C4-2B (cell line): ENCODE data around the gene ABCB4.
"Not testable (repeated sequence)": the region's sequence is repeated elsewhere in the genome, so short reads cannot be mapped to it uniquely, and the experiment has no call there.

Experiments used
- H3K27ac ChIP-seq: fragments of 450-650 bp; 2 replicates; pipeline ENCODE4 v1.5.1; 2017
- ZFX ChIP-seq: fragments of 450-650 bp; IDR thresholded peaks from 2 replicates; pipeline ENCODE4 v1.6.1; 2017
- TF ChIP-seq, protein P1 (sequence below): fragments of 450-650 bp; conservative IDR thresholded peaks from 2 replicates; pipeline ENCODE4 v1.5.1; 2017; ENCODE audit warnings: mild to moderate bottlenecking

The ABCB4 gene

DNA sequence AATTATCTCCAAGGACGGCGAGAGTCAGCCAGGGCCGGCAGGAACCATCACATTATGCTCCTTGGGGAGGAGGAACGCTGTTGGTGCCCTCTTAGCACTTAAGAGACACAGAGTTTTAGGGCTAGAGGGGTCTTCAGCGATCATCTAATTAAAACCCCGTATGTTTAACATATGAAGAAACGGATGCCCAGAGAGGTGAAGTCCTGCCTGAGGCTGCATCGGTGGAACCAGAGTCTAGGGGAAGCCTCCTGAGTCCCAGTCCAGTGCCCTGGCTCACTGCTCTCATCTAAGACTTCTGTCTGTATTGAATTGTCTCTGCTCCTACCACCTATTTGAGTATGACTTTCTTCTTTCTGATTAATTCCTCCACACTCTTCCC is 688 bp upstream of the ABCB4 start:
- no peak for TF ChIP-seq ZFX
- TF ChIP-seq, protein P1, sequence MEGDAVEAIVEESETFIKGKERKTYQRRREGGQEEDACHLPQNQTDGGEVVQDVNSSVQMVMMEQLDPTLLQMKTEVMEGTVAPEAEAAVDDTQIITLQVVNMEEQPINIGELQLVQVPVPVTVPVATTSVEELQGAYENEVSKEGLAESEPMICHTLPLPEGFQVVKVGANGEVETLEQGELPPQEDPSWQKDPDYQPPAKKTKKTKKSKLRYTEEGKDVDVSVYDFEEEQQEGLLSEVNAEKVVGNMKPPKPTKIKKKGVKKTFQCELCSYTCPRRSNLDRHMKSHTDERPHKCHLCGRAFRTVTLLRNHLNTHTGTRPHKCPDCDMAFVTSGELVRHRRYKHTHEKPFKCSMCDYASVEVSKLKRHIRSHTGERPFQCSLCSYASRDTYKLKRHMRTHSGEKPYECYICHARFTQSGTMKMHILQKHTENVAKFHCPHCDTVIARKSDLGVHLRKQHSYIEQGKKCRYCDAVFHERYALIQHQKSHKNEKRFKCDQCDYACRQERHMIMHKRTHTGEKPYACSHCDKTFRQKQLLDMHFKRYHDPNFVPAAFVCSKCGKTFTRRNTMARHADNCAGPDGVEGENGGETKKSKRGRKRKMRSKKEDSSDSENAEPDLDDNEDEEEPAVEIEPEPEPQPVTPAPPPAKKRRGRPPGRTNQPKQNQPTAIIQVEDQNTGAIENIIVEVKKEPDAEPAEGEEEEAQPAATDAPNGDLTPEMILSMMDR, result no peak
- no peak overlapping the region for H3K27ac ChIP-seq

DNA sequence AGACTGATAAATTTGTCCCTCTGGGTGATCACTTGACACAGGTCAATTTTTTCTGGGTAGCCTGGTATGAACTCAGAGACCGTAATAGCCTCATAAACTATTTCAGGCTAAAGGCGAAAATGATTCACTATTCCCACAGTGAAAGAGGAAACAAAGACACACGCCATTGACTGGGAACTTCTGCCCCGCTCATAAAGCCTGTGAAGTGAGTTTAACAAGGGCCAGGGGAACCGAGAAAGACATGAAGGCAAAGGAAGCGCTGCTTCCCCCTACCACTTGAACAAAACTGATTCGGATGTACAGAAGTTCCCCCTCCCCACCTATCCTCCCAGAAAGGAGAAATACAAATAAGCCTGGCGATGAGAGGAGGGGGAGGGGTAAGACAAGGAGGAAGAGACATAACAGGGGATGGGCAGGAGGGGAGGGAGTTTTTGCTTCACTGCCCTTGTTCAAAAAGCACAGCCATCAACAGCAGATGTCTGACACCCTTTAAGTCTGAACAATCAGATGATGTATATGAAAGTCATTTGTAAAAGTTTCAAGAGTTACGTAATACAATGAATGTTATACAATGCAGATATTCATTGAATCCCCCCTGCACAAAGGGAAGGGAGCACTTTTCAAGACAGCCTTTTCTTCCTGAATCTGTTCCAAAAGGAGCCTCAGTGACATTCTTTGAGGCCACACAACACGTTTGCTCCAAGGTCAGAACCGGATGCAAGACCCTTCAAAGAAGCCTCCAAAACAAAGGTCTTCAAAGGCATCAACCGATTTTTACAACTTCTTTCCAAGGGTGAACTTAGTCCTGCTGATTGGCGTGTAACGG is 734 bp downstream of the ABCB4 start:
- no peak overlapping the region for H3K27ac ChIP-seq
- TF ChIP-seq, protein P1, result no peak

DNA sequence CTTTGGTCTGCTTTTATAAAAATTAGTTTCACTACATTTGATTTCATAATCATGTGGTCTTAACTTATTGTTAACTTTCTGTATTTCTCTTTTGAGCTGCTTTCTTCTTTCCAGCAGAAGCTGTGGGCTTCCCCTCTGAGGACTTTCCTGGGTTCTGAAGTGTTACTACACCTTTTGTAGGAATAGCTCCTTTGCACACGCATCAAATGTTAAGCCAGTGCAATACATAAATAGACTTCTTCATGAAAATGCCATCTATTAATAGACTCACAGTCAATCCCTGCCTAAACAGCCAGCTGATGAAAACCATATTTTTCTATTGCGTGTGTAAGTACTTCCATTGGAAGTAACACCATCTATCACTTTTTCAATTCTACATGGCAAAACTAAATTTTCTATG is 1.5 kb downstream of the ABCB4 start:
- no peak for TF ChIP-seq ZFX
- TF ChIP-seq, protein P1, result no peak
- H3K27ac ChIP-seq, result no peak overlapping the region

DNA sequence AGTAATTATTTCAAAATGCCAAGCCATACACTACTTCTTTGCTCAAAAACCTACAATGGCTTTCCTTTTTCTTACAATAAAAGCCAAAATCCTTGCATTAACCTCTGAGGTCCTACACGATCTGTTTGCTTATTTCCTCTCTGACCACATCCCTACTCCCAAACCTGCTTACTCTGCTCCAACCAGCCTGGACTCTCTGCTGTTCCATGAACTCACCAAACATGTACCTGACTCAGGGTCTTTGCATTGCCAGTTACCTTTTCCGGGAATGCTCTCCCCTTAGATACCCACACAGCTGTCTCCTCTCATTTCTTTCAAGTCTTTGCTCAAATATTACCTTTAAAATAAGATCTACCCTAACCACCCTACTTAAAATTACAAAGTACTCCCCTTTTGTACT is 2.3 kb downstream of the ABCB4 start:
- TF ChIP-seq ZFX, result no peak
- TF ChIP-seq, protein P1, result no peak
- no peak overlapping the region for H3K27ac ChIP-seq

DNA sequence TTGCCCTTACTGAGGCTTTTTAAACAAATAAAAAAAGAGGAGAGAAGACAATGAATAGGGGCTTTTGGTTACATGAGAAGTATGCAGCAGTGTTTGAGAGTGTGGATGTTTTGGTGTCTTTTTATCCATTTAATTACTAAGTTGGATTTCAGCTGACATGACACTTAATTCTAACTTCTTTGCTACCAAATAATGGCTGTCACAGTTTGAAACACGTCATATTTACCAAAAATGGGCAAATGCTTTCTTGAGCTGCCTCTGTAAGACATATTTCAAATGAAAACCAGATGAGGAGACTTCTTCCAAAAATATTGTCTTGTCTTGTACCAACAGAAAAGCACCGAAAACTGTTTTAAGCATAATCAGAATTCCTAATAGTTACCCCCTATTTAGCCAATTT is 4.0 kb downstream of the ABCB4 start:
- TF ChIP-seq ZFX, result no peak
- TF ChIP-seq, protein P1, result no peak
- no peak overlapping the region for H3K27ac ChIP-seq

DNA sequence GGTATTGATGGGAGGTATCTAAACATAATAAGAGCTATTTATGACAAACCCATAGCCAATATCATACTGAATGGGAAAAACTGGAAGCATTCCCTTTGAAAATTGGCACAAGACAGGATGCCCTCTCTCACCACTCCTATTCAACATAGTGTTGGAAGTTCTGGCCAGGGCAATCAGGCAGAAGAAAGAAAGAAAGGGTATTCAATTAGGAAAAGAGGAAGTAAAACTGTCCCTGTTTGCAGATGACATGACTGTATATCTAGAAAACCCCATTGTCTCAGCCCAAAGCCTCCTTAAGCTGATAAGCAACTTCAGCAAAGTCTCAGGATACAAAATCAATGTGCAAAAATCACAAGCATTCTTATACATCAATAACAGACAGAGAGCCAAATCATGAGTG is 6.3 kb downstream of the ABCB4 start:
- H3K27ac ChIP-seq, result not testable (repeated sequence)

DNA sequence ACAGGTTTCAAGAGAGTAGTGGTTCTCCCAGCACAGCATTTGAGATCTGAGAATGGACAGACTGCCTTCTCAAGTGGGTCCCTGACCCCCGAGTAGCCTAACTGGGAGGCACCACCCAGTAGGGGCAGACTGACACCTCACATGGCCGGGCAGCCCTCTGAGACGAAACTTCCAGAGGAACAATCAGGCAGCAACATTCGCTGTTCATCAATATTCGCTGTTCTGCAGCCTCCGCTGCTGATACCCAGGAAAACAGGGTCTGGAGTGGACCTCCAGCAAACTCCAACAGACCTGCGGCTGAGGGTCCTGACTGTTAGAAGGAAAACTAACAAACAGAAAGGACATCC is 10.0 kb downstream of the ABCB4 start:
- peak overlapping the region; percentile 56 for H3K27ac ChIP-seq

DNA sequence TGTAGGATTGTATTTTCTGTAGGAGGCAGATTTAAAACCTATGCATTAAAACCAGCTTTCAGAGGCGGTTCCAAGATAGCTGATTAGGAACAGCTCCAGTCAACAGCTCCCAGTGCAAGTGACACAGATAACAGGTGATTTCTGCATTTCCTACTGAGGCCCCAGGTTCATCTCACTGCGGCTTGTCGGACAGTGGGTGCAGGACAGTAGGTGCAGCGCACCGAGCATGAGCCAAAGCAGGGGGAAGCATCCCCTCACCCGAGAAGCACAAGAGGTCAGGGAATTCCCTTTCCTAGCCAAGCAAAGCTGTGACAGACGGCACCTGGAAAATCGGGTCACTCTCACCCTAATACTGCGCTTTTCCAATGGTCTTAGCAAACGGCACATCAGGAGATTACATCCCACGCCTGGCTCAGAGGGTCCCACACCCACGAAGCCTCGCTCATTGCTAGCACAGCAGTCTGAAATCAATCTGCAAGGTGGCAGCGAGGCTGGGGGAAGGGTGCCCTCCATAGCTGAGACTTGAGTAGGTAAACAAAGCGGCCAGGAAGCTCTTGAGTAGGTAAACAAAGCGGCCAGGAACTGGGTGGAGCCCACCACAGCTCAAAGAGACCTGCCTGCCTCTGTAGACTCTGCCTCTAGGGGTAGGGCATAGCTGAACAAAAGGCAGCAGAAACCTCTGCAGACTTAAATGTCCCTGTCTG is 10.5 kb downstream of the ABCB4 start:
- peak overlapping the region; percentile 56 for H3K27ac ChIP-seq

DNA sequence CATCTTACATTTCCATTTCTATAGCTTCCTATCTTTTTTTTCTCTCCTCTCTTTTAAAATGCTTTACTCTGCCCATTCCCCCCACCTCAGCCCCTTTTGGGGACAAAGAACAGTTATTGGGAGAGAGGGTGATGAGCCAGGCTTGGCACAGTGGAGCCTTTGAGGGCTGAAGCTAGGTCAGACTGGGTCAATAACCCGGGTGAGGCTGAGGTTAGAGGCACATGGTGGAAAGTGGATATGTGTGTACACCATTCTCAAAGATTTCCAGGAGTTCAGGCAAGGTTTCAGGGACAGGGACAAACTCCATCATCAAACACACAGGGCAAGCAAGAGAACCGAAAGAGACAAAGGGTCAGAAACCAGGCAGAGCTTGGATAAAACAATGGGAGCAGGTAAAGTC is 11.5 kb downstream of the ABCB4 start:
- H3K27ac ChIP-seq, result no peak overlapping the region
- TF ChIP-seq ZFX, result no peak
- TF ChIP-seq, protein P1, result no peak

DNA sequence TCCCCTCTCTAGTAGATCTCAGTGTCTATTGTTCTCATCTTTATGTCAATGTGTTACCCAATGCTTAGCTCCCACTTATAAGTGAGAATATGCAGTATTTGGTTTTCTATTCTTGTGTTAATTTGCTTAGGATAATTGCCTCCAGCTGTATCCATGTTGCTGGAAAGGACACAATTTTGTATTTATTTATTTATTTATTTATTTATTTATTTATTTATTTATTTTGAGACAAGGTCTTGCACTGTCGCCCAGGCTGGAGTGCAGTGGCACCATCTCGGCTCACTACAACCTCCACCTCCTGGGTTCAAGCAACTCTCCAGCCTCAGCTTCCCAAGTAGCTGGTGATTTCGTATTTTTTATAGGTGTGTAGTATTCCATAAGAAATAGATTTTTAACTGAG is 15.0 kb downstream of the ABCB4 start:
- not testable (repeated sequence) for H3K27ac ChIP-seq
